Mucosa of descending colon (tissue), 3 donors: ENCODE measurements around the gene CPNE1. TPM values are rescaled to one million over a fixed set of nuclear protein-coding genes. Genes with fewer than 3 reads are reported as not detected.

ENCODE experiments used
- ATAC-seq: fragments of 200-7000 bp; cut with Tn5 transposase; one replicate; pipeline ENCODE4 v1.9.1; 2020; ENCODE audit warnings: mild to moderate bottlenecking, moderate library complexity
- DNase-seq, 3 donors: peaks; one replicate each; pipeline ENCODE4 v3.0.0-alpha.2; 2020
- H3K36me3 ChIP-seq: fragments of 200-600 bp; one replicate; pipeline ENCODE4 v1.8.0; 2021; ENCODE audit warnings: low read depth, mild to moderate bottlenecking
- H3K4me1 ChIP-seq: fragments of 200-600 bp; one replicate; pipeline ENCODE4 v1.8.0; 2021; ENCODE audit warnings: low read depth, mild to moderate bottlenecking
- H3K4me3 ChIP-seq: fragments of 200-600 bp; one replicate; pipeline ENCODE4 v1.8.0; 2021; ENCODE audit warnings: mild to moderate bottlenecking
- H3K9me3 ChIP-seq: fragments of 200-600 bp; one replicate; pipeline ENCODE4 v1.8.0; 2021; ENCODE audit warnings: mild to moderate bottlenecking
- CTCF ChIP-seq: fragments of 200-600 bp; IDR thresholded peaks from one replicate; pipeline ENCODE4 v1.8.0; 2022; ENCODE audit warnings: antibody characterized with exemption, mild to moderate bottlenecking
- intact Hi-C, 2 donors: fragments of 100-400 bp; cut with DNase I in 1 of 2; cut with micrococcal nuclease in 1 of 2; formaldehyde crosslinking; loops; one replicate each; pipeline versions ENCODE4 v1.11.0 to v1.11.1; 2022; cut with DNase I, micrococcal nuclease
- total RNA-seq, 3 donors: library from RNA; stranded (reverse); fragmentation: NEBNext Ultra II Directional in 2 of 3; extraction: Animal tissue kit (Norgen Biotek cat#: 25700) in 2 of 3; gene quantifications; one replicate each; pipeline versions ENCODE4 v1.2.1 to v1.2.4, GENCODE V29; 2021 to 2023
- donor health status: DM: no; HTN: no; CAD: no; lungs with moderate emphysema.
- donor health status: DM: no; HTN: no; CAD: no.
- donor health status: DM: no; HTN: yes; CAD: no.

Gene CPNE1
- total RNA-seq, 3 donors from 2014 or later = 117 to 188 (median 128) TPM

GRCh38 chr20:35660122-35660937 is 4.4 kb downstream of the CPNE1 start:
- ATAC-seq = no peak

DNA sequence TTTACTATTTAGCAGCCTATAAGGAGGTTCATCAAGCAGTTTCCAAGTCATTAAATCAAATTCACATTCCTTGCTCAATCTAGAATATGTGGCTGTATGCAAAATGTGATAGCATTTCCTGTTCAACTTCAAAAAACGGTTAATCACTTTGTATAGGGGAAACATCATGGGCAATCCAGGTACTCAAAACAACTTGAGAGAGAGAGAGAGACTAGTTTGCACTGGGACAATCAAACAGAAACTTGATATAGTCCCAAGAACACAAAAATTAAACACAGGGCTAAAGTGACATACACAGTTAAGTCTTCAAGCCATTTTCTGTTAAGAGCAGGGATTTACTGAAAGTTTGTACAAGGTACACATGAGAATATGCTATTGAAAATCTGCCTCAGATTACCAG is 7.4 kb downstream of the CPNE1 start:
- intact Hi-C loops = no loop called here
- H3K36me3 ChIP-seq = no peaks in the 10 kb centered on the region
- peaks cover 33% of the 10 kb centered on the region for H3K4me1 ChIP-seq
- DNase-seq (no peak), ATAC-seq (no peak)
- H3K4me3 ChIP-seq = no peak overlapping the region
- TF ChIP-seq CTCF = no peak
- H3K9me3 ChIP-seq = no peaks in the 10 kb centered on the region

More at GRCh38 chr20:35660122-35660937, 4.4 kb downstream of the CPNE1 start:
- no peak overlapping the region for H3K4me3 ChIP-seq
- H3K9me3 ChIP-seq = no peaks in the 10 kb centered on the region
- DNase-seq = no peak
- intact Hi-C loops = no loop called here
- H3K36me3 ChIP-seq = no peaks in the 10 kb centered on the region
- TF ChIP-seq CTCF = no peak
- peaks cover 43% of the 10 kb centered on the region for H3K4me1 ChIP-seq

- no peaks in the 10 kb centered on the region for H3K9me3 ChIP-seq
- intact Hi-C loops = no loop called here
- no peak overlapping the region for H3K4me3 ChIP-seq
- ATAC-seq = no peak
- H3K36me3 ChIP-seq = no peaks in the 10 kb centered on the region
- no peak for DNase-seq
- peaks cover 21% of the 10 kb centered on the region for H3K4me1 ChIP-seq
- no peak for TF ChIP-seq CTCF
Measured at GRCh38 chr20:35654415-35654814, 10.3 kb downstream of the CPNE1 start.

DNA sequence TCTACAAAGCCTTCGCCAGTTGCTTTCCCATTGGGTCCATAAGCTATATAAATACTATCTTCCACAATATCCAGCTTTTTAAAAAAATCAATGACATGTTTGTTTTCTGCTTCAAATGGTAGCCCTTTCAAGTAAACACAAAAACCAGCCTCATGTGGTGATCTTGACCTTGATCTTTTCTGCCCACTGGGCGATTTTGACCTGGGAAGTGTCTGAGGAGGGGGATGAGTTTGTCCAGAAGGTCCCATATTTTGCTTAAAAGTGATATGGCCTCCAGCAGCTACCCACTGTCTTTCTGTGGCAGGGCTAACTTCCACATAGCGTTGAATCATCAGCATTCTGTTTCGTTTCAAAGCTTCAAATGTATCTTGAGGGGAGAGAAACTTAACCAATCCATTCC is 10.8 kb downstream of the CPNE1 start:
- no peak for DNase-seq
- Histone ChIP-seq H3K4me1 (peaks cover 18% of the 10 kb centered on the region), H3K9me3 (no peaks in the 10 kb centered on the region), H3K4me3 (no peak overlapping the region), H3K36me3 (no peaks in the 10 kb centered on the region)
- no peak for ATAC-seq
- TF ChIP-seq CTCF = no peak
- intact Hi-C loops = no loop called here

- H3K36me3 ChIP-seq = no peaks in the 10 kb centered on the region
- no peak overlapping the region for H3K4me3 ChIP-seq
- ATAC-seq (no peak), DNase-seq (no peak)
- H3K9me3 ChIP-seq = no peaks in the 10 kb centered on the region
- intact Hi-C loops = no loop called here
- peaks cover 16% of the 10 kb centered on the region for H3K4me1 ChIP-seq
- no peak for TF ChIP-seq CTCF
Measured at GRCh38 chr20:35653430-35653734, 11.3 kb downstream of the CPNE1 start.
